Measurements from ENCODE around the gene LPO. TPM values are rescaled to one million over a fixed set of nuclear protein-coding genes. Genes with fewer than 3 reads are reported as not detected.
A peak's percentile ranks its signal among the peaks of the same experiment; 100 is the strongest.

Gene LPO
- total RNA-seq, 2 donors from 2014 or later, result not detected

DNA sequence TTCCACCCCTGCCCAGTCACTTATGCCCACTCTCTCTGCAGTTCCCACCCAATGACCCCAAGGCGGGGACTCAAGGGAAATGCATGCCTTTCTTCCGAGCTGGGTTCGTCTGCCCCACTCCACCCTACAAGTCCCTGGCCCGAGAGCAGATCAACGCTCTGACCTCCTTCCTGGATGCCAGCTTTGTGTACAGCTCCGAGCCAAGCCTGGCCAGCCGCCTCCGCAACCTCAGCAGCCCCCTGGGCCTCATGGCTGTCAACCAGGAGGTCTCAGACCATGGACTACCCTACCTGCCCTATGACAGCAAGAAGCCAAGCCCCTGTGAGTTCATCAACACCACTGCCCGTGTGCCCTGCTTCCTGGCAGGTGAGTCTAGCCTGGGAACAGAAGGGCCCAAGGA is 13.8 kb downstream of the LPO start:
- H3K27me3 ChIP-seq (ENCODE audit: control insufficient read depth, insufficient read depth, low read length, poor library complexity, severe bottlenecking), result peaks cover 71% of the 10 kb centered on the region
- H3K4me3 ChIP-seq (ENCODE audit: low read length), result no peak overlapping the region
- TF ChIP-seq, protein P1, sequence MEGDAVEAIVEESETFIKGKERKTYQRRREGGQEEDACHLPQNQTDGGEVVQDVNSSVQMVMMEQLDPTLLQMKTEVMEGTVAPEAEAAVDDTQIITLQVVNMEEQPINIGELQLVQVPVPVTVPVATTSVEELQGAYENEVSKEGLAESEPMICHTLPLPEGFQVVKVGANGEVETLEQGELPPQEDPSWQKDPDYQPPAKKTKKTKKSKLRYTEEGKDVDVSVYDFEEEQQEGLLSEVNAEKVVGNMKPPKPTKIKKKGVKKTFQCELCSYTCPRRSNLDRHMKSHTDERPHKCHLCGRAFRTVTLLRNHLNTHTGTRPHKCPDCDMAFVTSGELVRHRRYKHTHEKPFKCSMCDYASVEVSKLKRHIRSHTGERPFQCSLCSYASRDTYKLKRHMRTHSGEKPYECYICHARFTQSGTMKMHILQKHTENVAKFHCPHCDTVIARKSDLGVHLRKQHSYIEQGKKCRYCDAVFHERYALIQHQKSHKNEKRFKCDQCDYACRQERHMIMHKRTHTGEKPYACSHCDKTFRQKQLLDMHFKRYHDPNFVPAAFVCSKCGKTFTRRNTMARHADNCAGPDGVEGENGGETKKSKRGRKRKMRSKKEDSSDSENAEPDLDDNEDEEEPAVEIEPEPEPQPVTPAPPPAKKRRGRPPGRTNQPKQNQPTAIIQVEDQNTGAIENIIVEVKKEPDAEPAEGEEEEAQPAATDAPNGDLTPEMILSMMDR (conservative IDR thresholded peaks at IDR 0.05), result no peak
- no peaks in the 10 kb centered on the region for H3K36me3 ChIP-seq (ENCODE audit: control insufficient read depth, insufficient read depth, low read length)
- no peak overlapping the region for H3K27ac ChIP-seq (ENCODE audit: low read depth, low read length)
- no peaks in the 10 kb centered on the region for H3K4me1 Mint-ChIP-seq
- 72 to 80% methylated on average over 6 to 9 of the region's 9 CpGs for WGBS, 2 experiments (ENCODE audit: insufficient coverage in 1 of 2, insufficient read length in 1 of 2)
- no peaks in the 10 kb centered on the region for H3K9me3 ChIP-seq (ENCODE audit: control insufficient read depth, low read length)
- H3K27ac Mint-ChIP-seq, result no peak overlapping the region
- H3K36me3 Mint-ChIP-seq (ENCODE audit: low read depth), result no peaks in the 10 kb centered on the region
- H3K27me3 Mint-ChIP-seq (ENCODE audit: insufficient read depth), result peaks cover 87% of the 10 kb centered on the region
- H3K4me1 ChIP-seq (ENCODE audit: control insufficient read depth, insufficient read depth, low read length), result no peaks in the 10 kb centered on the region
- peak; percentile 45 for DNase-seq
- no peak overlapping the region for H3K4me3 Mint-ChIP-seq
- peaks cover 10% of the 10 kb centered on the region for H3K9me3 Mint-ChIP-seq
- no peak overlapping the region for H3K9ac ChIP-seq (ENCODE audit: extremely low read depth, low read length, poor library complexity, severe bottlenecking)

DNA sequence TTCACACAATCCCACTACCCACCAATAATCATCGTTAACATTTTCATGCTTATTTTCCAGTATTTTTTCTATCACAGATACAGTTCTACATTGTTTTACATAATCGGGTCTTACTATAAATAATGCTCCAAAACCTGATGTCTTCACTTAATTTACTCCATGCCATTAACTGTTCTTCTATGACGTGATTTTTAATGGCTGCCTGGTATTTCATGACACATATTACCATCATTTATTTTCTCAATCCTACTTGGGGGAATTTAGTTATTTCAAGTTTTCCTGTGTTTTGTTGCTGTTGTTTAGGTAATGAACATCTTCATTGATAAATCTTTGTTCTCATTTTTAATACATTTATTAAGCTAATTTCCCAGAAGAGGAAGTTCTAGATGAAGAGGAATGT is 14.7 kb downstream of the LPO start:
- Histone ChIP-seq H3K4me3 (ENCODE audit: low read length) (no peak overlapping the region), H3K36me3 (ENCODE audit: control insufficient read depth, insufficient read depth, low read length) (no peaks in the 10 kb centered on the region), H3K27ac (ENCODE audit: low read depth, low read length) (no peak overlapping the region), H3K27me3 (ENCODE audit: control insufficient read depth, insufficient read depth, low read length, poor library complexity, severe bottlenecking) (peaks cover 72% of the 10 kb centered on the region), H3K9me3 (ENCODE audit: control insufficient read depth, low read length) (no peaks in the 10 kb centered on the region), H3K4me1 (ENCODE audit: control insufficient read depth, insufficient read depth, low read length) (no peaks in the 10 kb centered on the region), H3K9ac (ENCODE audit: extremely low read depth, low read length, poor library complexity, severe bottlenecking) (no peak overlapping the region)
- DNase-seq, result no peak
- Mint-ChIP-seq H3K9me3 (peaks cover 10% of the 10 kb centered on the region), H3K27ac (no peak overlapping the region), H3K4me1 (no peaks in the 10 kb centered on the region), H3K27me3 (ENCODE audit: insufficient read depth) (peaks cover 88% of the 10 kb centered on the region), H3K4me3 (no peak overlapping the region), H3K36me3 (ENCODE audit: low read depth) (no peaks in the 10 kb centered on the region)
- TF ChIP-seq, protein P1 (conservative IDR thresholded peaks at IDR 0.05), result no peak
- WGBS, 2 experiments (ENCODE audit: insufficient coverage in 1 of 2, insufficient read length in 1 of 2), result 81 to 83% methylated on average over 3 of the region's 3 CpGs

DNA sequence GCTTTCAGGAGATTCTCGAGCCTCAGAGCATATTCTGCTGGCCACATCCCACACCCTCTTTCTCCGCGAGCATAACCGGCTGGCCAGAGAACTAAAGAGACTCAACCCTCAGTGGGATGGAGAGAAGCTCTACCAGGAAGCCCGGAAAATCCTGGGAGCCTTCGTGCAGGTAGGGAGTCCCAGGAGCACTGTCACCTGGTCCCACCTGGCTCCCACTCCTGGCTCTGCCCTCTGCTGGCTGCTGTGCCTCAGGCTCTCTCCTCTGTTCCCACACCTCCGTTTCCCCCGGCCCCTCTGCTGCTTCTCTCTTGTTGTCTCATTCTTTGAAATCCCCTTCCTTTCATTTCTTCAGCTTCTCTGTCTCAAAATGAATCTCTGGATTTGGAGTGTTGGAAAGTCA is 16.4 kb downstream of the LPO start:
- Mint-ChIP-seq H3K36me3 (ENCODE audit: low read depth) (no peaks in the 10 kb centered on the region), H3K4me3 (no peak overlapping the region), H3K9me3 (peaks cover 9% of the 10 kb centered on the region), H3K4me1 (no peaks in the 10 kb centered on the region), H3K27ac (no peak overlapping the region), H3K27me3 (ENCODE audit: insufficient read depth) (peaks cover 88% of the 10 kb centered on the region)
- DNase-seq, result peak; percentile 92
- Histone ChIP-seq H3K36me3 (ENCODE audit: control insufficient read depth, insufficient read depth, low read length) (no peaks in the 10 kb centered on the region), H3K27me3 (ENCODE audit: control insufficient read depth, insufficient read depth, low read length, poor library complexity, severe bottlenecking) (peaks cover 72% of the 10 kb centered on the region), H3K9ac (ENCODE audit: extremely low read depth, low read length, poor library complexity, severe bottlenecking) (no peak overlapping the region), H3K27ac (ENCODE audit: low read depth, low read length) (no peak overlapping the region), H3K4me1 (ENCODE audit: control insufficient read depth, insufficient read depth, low read length) (no peaks in the 10 kb centered on the region), H3K9me3 (ENCODE audit: control insufficient read depth, low read length) (no peaks in the 10 kb centered on the region), H3K4me3 (ENCODE audit: low read length) (no peak overlapping the region)
- TF ChIP-seq, protein P1 (conservative IDR thresholded peaks at IDR 0.05), result peak; percentile 82
- 30 to 35% methylated on average over 4 to 8 of the region's 8 CpGs for WGBS, 2 experiments (ENCODE audit: insufficient coverage in 1 of 2, insufficient read length in 1 of 2)

All from endodermal cell (in vitro differentiated cells).